Lower leg skin (tissue), 3 donors: ENCODE measurements around the gene OCA2.

Experiments used
- POLR2A ChIP-seq, 2 donors: fragments of 450-650 bp; IDR thresholded peaks; one replicate each; pipeline ENCODE4 v1.6.1; 2016 to 2017; ENCODE audit warnings: antibody characterized with exemption in 2 of 2, mild to moderate bottlenecking in 1 of 2, moderate library complexity in 1 of 2
- TF ChIP-seq, protein P1 (sequence below), 3 donors: fragments of 450-650 bp; IDR thresholded peaks; one replicate each; pipeline ENCODE4 v1.5.1; 2016; ENCODE audit warnings: antibody characterized with exemption in 3 of 3, mild to moderate bottlenecking in 3 of 3, moderate library complexity in 2 of 3

DNA sequence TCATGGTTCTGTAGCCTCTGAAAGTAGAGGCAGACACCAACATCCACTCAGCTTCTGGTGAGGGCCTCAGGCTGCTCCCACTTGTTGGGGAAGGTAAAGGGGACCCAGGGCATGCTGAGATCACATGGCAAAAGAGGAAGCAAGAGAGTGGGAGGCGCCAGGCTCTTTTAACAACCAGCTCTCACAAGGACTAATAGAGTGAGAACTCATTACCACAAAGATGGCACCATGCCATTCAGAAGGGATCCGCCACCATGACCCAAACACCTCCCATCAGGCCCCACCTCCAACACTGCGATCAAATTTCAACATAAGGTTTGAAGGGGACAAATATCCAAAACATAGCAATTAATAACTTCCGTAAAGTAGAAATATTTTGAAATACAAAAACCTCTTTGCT is 192.3 kb downstream of the OCA2 start:
- no peak for TF ChIP-seq POLR2A (IDR thresholded peaks at IDR 0.05)
- TF ChIP-seq, protein P1, sequence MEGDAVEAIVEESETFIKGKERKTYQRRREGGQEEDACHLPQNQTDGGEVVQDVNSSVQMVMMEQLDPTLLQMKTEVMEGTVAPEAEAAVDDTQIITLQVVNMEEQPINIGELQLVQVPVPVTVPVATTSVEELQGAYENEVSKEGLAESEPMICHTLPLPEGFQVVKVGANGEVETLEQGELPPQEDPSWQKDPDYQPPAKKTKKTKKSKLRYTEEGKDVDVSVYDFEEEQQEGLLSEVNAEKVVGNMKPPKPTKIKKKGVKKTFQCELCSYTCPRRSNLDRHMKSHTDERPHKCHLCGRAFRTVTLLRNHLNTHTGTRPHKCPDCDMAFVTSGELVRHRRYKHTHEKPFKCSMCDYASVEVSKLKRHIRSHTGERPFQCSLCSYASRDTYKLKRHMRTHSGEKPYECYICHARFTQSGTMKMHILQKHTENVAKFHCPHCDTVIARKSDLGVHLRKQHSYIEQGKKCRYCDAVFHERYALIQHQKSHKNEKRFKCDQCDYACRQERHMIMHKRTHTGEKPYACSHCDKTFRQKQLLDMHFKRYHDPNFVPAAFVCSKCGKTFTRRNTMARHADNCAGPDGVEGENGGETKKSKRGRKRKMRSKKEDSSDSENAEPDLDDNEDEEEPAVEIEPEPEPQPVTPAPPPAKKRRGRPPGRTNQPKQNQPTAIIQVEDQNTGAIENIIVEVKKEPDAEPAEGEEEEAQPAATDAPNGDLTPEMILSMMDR (IDR thresholded peaks at IDR 0.05) = no peak
